Right atrium auricular region (tissue), 2 donors: ENCODE measurements around the gene MYO3B. TPM values are rescaled to one million over a fixed set of nuclear protein-coding genes. Genes with fewer than 3 reads are reported as not detected.

ENCODE experiments used
- DNase-seq: peaks from one replicate; pipeline ENCODE4 v3.0.0-alpha.2; 2019; ENCODE audit warnings: low spot score
- H3K27ac ChIP-seq, 2 donors: fragments of 200-600 bp; sonication (generic); 1 replicate in 1 of 2; 2 replicates in 1 of 2; pipeline ENCODE4 v1.5.1; 2016 to 2019
- H3K27me3 ChIP-seq, 2 donors: fragments of 200-600 bp; sonication (generic); one replicate each; pipeline versions ENCODE4 v1.5.1 to v1.6.0; 2017 to 2019
- H3K36me3 ChIP-seq: fragments of 200-600 bp; sonication (generic); one replicate; pipeline ENCODE4 v1.5.1; 2016
- H3K4me1 ChIP-seq, 2 donors: fragments of 200-600 bp; sonication (generic); one replicate each; pipeline versions ENCODE4 v1.5.1 to v1.6.0; 2017 to 2019
- H3K4me3 ChIP-seq, 2 donors: fragments of 200-600 bp; sonication (generic); 1 replicate in 1 of 2; 2 replicates in 1 of 2; pipeline ENCODE4 v1.5.1; 2017 to 2019; ENCODE audit warnings: mild to moderate bottlenecking in 1 of 2, moderate library complexity in 1 of 2
- H3K9me3 ChIP-seq, 2 donors: fragments of 200-600 bp; sonication (generic); one replicate each; pipeline ENCODE4 v1.5.1; 2019
- CTCF ChIP-seq, 2 donors: fragments of 200-600 bp; sonication (generic); IDR thresholded peaks; one replicate each; pipeline ENCODE4 v1.5.1; 2019; ENCODE audit warnings: antibody characterized with exemption in 2 of 2
- total RNA-seq, 2 donors: library from RNA; depleted of rRNA; stranded (reverse); fragments of >200 nt; gene quantifications; one replicate each; pipeline ENCODE4 v1.1.0, GENCODE V29; 2016

Gene MYO3B
- total RNA-seq, 2 donors from 2014 or later, result not detected

GRCh38 chr2:170222298-170222697 is 44.4 kb downstream of the MYO3B start:
- no peak for DNase-seq
- Histone ChIP-seq H3K27me3 (no peaks in the 10 kb centered on the region), H3K4me1 (peaks cover 0 to 5% of the 10 kb centered on the region in 2 donors), H3K4me3 (no peak overlapping the region), H3K36me3 (no peaks in the 10 kb centered on the region), H3K9me3 (no peaks in the 10 kb centered on the region), H3K27ac (no peak overlapping the region)
- TF ChIP-seq CTCF (IDR thresholded peaks at IDR 0.05), result no peak

GRCh38 chr2:170222842-170223241 is 44.9 kb downstream of the MYO3B start:
- no peaks in the 10 kb centered on the region for H3K36me3 ChIP-seq
- H3K4me3 ChIP-seq, result no peak overlapping the region
- H3K27me3 ChIP-seq, result no peaks in the 10 kb centered on the region
- no peak for DNase-seq
- no peaks in the 10 kb centered on the region for H3K9me3 ChIP-seq
- H3K27ac ChIP-seq, result no peak overlapping the region
- peaks cover 0 to 5% of the 10 kb centered on the region in 2 donors for H3K4me1 ChIP-seq
- TF ChIP-seq CTCF (IDR thresholded peaks at IDR 0.05), result no peak

DNA sequence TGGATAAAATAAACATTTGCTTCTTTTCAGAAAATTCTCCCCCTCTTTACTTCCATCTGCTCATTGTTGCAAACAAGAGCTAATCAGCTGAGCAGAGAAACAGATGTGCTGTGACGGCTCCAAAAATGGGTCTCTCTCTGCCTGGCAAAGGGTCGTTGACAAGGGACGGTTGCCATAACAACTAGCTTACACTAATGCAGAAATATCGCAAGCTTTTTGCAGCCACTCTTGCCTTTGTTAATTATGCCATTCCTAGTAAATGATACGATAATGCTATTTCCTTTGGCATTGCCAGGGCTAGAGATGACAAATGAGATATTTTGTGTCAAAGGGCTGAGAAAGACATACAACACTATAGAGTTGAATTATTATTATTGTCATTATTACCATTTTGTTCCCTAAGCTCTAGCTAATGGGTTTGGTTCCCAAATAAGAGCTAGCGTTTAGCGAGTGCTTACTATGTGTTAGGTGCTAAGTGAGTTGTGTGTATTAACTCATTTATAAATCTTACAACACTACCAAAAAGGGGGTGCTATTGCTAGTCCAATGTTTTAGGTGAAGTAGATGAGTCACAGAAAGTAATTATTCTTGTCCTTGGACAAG is 46.8 kb downstream of the MYO3B start:
- no peak overlapping the region for H3K4me3 ChIP-seq
- H3K9me3 ChIP-seq, result no peaks in the 10 kb centered on the region
- H3K27ac ChIP-seq, result no peak overlapping the region
- no peak for TF ChIP-seq CTCF (IDR thresholded peaks at IDR 0.05)
- no peak for DNase-seq
- H3K36me3 ChIP-seq, result no peaks in the 10 kb centered on the region
- H3K4me1 ChIP-seq, result peaks cover 0 to 5% of the 10 kb centered on the region in 2 donors
- no peaks in the 10 kb centered on the region for H3K27me3 ChIP-seq

DNA sequence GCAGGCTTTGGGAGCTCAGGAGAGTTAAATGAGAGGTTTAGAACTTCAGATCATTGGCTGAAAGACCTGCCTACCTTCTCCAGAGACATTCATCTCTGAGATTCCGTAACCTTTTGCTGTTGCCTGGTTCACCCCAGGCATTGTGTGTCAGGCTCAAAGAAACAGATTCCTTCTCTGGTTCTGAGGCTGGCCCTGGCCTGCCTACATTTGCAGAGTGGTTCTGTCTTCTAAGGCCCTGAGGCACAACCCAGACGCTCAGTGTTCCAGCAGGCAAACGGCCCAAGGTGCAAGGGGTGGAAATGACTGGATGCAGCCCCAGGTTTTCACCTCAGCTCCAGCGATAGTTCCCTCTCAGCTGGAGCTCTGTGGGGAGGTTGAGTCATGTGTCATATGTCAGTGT is 48.3 kb downstream of the MYO3B start:
- DNase-seq, result no peak
- no peaks in the 10 kb centered on the region for H3K9me3 ChIP-seq
- H3K27ac ChIP-seq, result no peak overlapping the region
- no peak overlapping the region for H3K4me3 ChIP-seq
- H3K27me3 ChIP-seq, result no peaks in the 10 kb centered on the region
- H3K36me3 ChIP-seq, result no peaks in the 10 kb centered on the region
- H3K4me1 ChIP-seq, result peaks cover 0 to 5% of the 10 kb centered on the region in 2 donors
- TF ChIP-seq CTCF (IDR thresholded peaks at IDR 0.05), result no peak

- H3K4me1 ChIP-seq, result peaks cover 0 to under 1% of the 10 kb centered on the region in 2 donors
- DNase-seq, result no peak
- no peak for TF ChIP-seq CTCF (IDR thresholded peaks at IDR 0.05)
- H3K27ac ChIP-seq, result no peak overlapping the region
- no peaks in the 10 kb centered on the region for H3K9me3 ChIP-seq
- H3K36me3 ChIP-seq, result no peaks in the 10 kb centered on the region
- no peak overlapping the region for H3K4me3 ChIP-seq
- H3K27me3 ChIP-seq, result no peaks in the 10 kb centered on the region
Measured at GRCh38 chr2:170227507-170227947, 49.6 kb downstream of the MYO3B start.

- TF ChIP-seq CTCF (IDR thresholded peaks at IDR 0.05), result no peak
- Histone ChIP-seq H3K4me3 (no peak overlapping the region), H3K4me1 (no peaks in the 10 kb centered on the region), H3K27ac (no peak overlapping the region), H3K9me3 (no peaks in the 10 kb centered on the region), H3K36me3 (no peaks in the 10 kb centered on the region), H3K27me3 (no peaks in the 10 kb centered on the region)
- DNase-seq, result no peak
Measured at GRCh38 chr2:170227951-170228350, 50.0 kb downstream of the MYO3B start.
